Vagina (tissue), 2 donors: ENCODE results near the gene SERPINB5.

ENCODE experiments used
- CTCF ChIP-seq, 3 experiments: fragments of 450-650 bp in 2 of 3; fragments of 200-600 bp in 1 of 3; sonication (generic) in 1 of 3; IDR thresholded peaks; one replicate each; pipeline ENCODE4 v1.5.1; 2017 to 2019; ENCODE audit warnings: antibody characterized with exemption in 3 of 3, mild to moderate bottlenecking in 2 of 3, moderate library complexity in 2 of 3
- POLR2AphosphoS5 ChIP-seq, 2 donors: sonication (generic); formaldehyde crosslinking; IDR thresholded peaks; one replicate each; pipeline ENCODE4 v1.9.0; 2017; ENCODE audit warnings: antibody characterized with exemption in 2 of 2, mild to moderate bottlenecking in 2 of 2, low read depth in 1 of 2; ENCODE audit not compliant: insufficient read depth in 1 of 2

DNA sequence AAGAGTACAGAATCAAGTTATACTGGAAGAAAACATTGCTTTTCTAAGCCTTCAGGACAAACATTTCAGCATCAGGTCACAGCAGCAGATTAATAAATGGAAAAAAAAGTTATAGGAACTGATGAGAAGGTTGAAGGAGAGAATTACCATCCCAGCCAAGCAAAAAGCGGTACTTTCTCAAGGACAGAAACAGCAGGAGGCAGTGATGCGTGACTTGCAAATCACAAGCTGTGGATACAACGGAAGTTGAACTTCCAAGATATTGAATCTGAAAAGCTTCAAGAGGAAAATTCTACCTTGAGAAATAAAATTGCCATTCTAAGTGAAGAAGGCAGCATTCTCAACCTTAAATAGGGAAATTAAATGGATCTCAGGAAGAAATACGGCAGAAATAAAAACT lies 46.9 kb downstream of the SERPINB5 start:
- no peak for TF ChIP-seq CTCF (IDR thresholded peaks at IDR 0.05)
- no peak for TF ChIP-seq POLR2AphosphoS5 (IDR thresholded peaks at IDR 0.05; ENCODE audit: insufficient read depth in 1 of 2, low read depth in 1 of 2)
